ENCODE results near the gene GARIN5B. TPM values are rescaled to one million over a fixed set of nuclear protein-coding genes. Genes with fewer than 3 reads are reported as not detected.

The GARIN5B gene
- total and polyA plus RNA-seq, 2 of the 13 experiments (the other 11 are each of a cell fraction or from before 2014, with no cell fraction given): not detected

GRCh38 chr19:55386493-55386971 lies 23.5 kb upstream of the GARIN5B start (continued):
- no peak for TF ChIP-seq PAWR (CRISPR knock-in tag; IDR thresholded peaks at IDR 0.05; ENCODE audit: borderline replicate concordance)
- TF ChIP-seq HOXD1 (CRISPR knock-in tag; IDR thresholded peaks at IDR 0.05): 0 out of 2 replicates have a peak, but pooled peaks have one; percentile 14
- no peak for TF ChIP-seq HIC2 (CRISPR knock-in tag; IDR thresholded peaks at IDR 0.05; ENCODE audit: low read depth)
- no peak for TF ChIP-seq ZNF234 (CRISPR knock-in tag; conservative IDR thresholded peaks at IDR 0.05)
- no peak for TF ChIP-seq GMEB2 (CRISPR knock-in tag; IDR thresholded peaks at IDR 0.05; ENCODE audit: low read depth)
- TF ChIP-seq TP53 (CRISPR knock-in tag; conservative IDR thresholded peaks at IDR 0.05): no peak
- no peak for TF ChIP-seq BCLAF1 (IDR thresholded peaks at IDR 0.05)
- TF ChIP-seq ZNF275 (CRISPR knock-in tag; IDR thresholded peaks at IDR 0.05; ENCODE audit: borderline replicate concordance): no peak
- TF ChIP-seq PAX8 (CRISPR knock-in tag; IDR thresholded peaks at IDR 0.05; ENCODE audit: borderline replicate concordance): peak; percentile 38; the same call in 1 of the 2 replicates
- no peak for TF ChIP-seq ZBED4 (CRISPR knock-in tag; IDR thresholded peaks at IDR 0.05; ENCODE audit: borderline replicate concordance)
- 0 out of 2 replicates have a peak, but pooled peaks have one; percentile 35 for TF ChIP-seq ZNF484 (CRISPR knock-in tag; IDR thresholded peaks at IDR 0.05; ENCODE audit: borderline replicate concordance, low read depth)
- no peak for TF ChIP-seq ZZZ3 (CRISPR knock-in tag; IDR thresholded peaks at IDR 0.05; ENCODE audit: borderline replicate concordance)
- no peak for TF ChIP-seq MTF2 (CRISPR knock-in tag; IDR thresholded peaks at IDR 0.05; ENCODE audit: borderline replicate concordance)
- peak; percentile 92; the same call in 1 of the 2 replicates for TF ChIP-seq ZNF383 (CRISPR knock-in tag; IDR thresholded peaks at IDR 0.05; ENCODE audit: borderline replicate concordance)
- no peak for TF ChIP-seq TRAFD1 (CRISPR knock-in tag; IDR thresholded peaks at IDR 0.05; ENCODE audit: borderline replicate concordance)
